ENCODE data around the gene KLK12. TPM values are rescaled to one million over a fixed set of nuclear protein-coding genes. Genes with fewer than 3 reads are reported as not detected.

KLK12 gene
- total and polyA plus RNA-seq, 9 of the 15 experiments (the other 6 are each of a cell fraction or from before 2014, with no cell fraction given): not detected

DNA sequence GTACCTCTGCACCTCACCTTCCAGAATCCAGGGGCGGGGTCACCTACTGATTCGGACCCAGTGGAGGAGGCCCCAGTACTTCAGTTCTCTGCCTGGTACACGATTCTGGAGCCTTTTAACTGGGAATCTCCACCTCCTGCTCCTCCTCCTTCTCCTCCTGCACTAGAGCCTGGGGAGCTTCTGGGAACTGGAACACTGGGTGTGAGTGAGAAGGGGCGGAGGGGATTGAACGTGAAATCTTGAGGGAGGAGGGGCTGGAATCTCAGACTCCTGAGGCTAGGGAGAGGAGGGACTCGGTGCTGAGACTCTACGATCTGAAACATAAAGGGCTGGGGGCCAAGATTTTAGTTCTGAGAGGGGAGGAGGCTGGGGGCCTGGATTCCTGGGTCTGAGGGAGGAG lies 33.3 kb downstream of the KLK12 start, which contains the start of gene KLK8 (continued):
- TF ChIP-seq, protein P1, sequence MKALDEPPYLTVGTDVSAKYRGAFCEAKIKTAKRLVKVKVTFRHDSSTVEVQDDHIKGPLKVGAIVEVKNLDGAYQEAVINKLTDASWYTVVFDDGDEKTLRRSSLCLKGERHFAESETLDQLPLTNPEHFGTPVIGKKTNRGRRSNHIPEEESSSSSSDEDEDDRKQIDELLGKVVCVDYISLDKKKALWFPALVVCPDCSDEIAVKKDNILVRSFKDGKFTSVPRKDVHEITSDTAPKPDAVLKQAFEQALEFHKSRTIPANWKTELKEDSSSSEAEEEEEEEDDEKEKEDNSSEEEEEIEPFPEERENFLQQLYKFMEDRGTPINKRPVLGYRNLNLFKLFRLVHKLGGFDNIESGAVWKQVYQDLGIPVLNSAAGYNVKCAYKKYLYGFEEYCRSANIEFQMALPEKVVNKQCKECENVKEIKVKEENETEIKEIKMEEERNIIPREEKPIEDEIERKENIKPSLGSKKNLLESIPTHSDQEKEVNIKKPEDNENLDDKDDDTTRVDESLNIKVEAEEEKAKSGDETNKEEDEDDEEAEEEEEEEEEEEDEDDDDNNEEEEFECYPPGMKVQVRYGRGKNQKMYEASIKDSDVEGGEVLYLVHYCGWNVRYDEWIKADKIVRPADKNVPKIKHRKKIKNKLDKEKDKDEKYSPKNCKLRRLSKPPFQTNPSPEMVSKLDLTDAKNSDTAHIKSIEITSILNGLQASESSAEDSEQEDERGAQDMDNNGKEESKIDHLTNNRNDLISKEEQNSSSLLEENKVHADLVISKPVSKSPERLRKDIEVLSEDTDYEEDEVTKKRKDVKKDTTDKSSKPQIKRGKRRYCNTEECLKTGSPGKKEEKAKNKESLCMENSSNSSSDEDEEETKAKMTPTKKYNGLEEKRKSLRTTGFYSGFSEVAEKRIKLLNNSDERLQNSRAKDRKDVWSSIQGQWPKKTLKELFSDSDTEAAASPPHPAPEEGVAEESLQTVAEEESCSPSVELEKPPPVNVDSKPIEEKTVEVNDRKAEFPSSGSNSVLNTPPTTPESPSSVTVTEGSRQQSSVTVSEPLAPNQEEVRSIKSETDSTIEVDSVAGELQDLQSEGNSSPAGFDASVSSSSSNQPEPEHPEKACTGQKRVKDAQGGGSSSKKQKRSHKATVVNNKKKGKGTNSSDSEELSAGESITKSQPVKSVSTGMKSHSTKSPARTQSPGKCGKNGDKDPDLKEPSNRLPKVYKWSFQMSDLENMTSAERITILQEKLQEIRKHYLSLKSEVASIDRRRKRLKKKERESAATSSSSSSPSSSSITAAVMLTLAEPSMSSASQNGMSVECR (CRISPR knock-in tag; IDR thresholded peaks at IDR 0.05): no peak
- TF ChIP-seq SMAD2 (IDR thresholded peaks at IDR 0.05; ENCODE audit: low read depth, low read length) (no peak), SNIP1 (IDR thresholded peaks at IDR 0.05; ENCODE audit: low read depth) (no peak), RBM14 (IDR thresholded peaks at IDR 0.05; ENCODE audit: borderline replicate concordance, insufficient read depth, low read depth, low read length) (no peak), TARDBP (IDR thresholded peaks at IDR 0.05) (no peak), SRF (CRISPR knock-in tag; IDR thresholded peaks at IDR 0.05) (no peak), ZNF217 (CRISPR knock-in tag; IDR thresholded peaks at IDR 0.05) (no peak), ZFP1 (CRISPR knock-in tag; IDR thresholded peaks at IDR 0.05) (no peak), ZNF444 (CRISPR knock-in tag; IDR thresholded peaks at IDR 0.05) (no peak)
- TF ChIP-seq, protein P2, sequence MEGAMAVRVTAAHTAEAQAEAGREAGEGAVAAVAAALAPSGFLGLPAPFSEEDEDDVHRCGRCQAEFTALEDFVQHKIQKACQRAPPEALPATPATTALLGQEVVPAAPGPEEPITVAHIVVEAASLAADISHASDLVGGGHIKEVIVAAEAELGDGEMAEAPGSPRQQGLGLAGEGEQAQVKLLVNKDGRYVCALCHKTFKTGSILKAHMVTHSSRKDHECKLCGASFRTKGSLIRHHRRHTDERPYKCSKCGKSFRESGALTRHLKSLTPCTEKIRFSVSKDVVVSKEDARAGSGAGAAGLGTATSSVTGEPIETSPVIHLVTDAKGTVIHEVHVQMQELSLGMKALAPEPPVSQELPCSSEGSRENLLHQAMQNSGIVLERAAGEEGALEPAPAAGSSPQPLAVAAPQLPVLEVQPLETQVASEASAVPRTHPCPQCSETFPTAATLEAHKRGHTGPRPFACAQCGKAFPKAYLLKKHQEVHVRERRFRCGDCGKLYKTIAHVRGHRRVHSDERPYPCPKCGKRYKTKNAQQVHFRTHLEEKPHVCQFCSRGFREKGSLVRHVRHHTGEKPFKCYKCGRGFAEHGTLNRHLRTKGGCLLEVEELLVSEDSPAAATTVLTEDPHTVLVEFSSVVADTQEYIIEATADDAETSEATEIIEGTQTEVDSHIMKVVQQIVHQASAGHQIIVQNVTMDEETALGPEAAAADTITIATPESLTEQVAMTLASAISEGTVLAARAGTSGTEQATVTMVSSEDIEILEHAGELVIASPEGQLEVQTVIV (CRISPR knock-in tag; IDR thresholded peaks at IDR 0.05; ENCODE audit: borderline replicate concordance): no peak
- TF ChIP-seq, protein P3, sequence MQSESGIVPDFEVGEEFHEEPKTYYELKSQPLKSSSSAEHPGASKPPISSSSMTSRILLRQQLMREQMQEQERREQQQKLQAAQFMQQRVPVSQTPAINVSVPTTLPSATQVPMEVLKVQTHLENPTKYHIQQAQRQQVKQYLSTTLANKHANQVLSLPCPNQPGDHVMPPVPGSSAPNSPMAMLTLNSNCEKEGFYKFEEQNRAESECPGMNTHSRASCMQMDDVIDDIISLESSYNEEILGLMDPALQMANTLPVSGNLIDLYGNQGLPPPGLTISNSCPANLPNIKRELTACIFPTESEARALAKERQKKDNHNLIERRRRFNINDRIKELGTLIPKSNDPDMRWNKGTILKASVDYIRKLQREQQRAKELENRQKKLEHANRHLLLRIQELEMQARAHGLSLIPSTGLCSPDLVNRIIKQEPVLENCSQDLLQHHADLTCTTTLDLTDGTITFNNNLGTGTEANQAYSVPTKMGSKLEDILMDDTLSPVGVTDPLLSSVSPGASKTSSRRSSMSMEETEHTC (IDR thresholded peaks at IDR 0.05): no peak

Measured in K562 (cell line).